Upper lobe of left lung (tissue), 6 donors: ENCODE measurements around the gene ADAM30. TPM values are rescaled to one million over a fixed set of nuclear protein-coding genes. Genes with fewer than 3 reads are reported as not detected.
"Not testable (repeated sequence)": the region's sequence is repeated elsewhere in the genome, so short reads cannot be mapped to it uniquely, and the experiment has no call there.

Experiments
- ATAC-seq, 2 donors: fragments of 200-7000 bp; cut with Tn5 transposase; one replicate each; pipeline ENCODE4 v1.9.1; 2022; ENCODE audit warnings: mild to moderate bottlenecking in 2 of 2, moderate library complexity in 2 of 2; ENCODE audit not compliant: low FRiP score in 2 of 2
- DNase-seq, 2 donors: peaks; one replicate each; pipeline ENCODE4 v3.0.0-alpha.2; 2019 to 2020
- H3K27ac ChIP-seq, 4 donors: fragments of 200-600 bp; sonication (generic); one replicate each; pipeline ENCODE4 v1.5.1; 2016 to 2019
- H3K27me3 ChIP-seq, 4 donors: fragments of 200-600 bp; sonication (generic); one replicate each; pipeline ENCODE4 v1.5.1; 2017 to 2019
- H3K36me3 ChIP-seq, 4 donors: fragments of 200-600 bp; sonication (generic); one replicate each; pipeline ENCODE4 v1.5.1; 2016 to 2019
- H3K4me1 ChIP-seq, 4 donors: fragments of 200-600 bp; sonication (generic); one replicate each; pipeline ENCODE4 v1.5.1; 2018 to 2019
- H3K4me3 ChIP-seq, 4 donors: fragments of 200-600 bp; sonication (generic); one replicate each; pipeline ENCODE4 v1.5.1; 2017 to 2019; ENCODE audit warnings: mild to moderate bottlenecking in 2 of 4, moderate library complexity in 1 of 4
- H3K9me3 ChIP-seq, 4 donors: fragments of 200-600 bp; sonication (generic); one replicate each; pipeline ENCODE4 v1.5.1; 2018 to 2019
- EP300 ChIP-seq, 4 donors: sonication (generic); formaldehyde crosslinking; IDR thresholded peaks; one replicate each; pipeline ENCODE4 v1.5.1; 2017; ENCODE audit warnings: antibody characterized with exemption in 4 of 4, control low read depth in 2 of 4
- POLR2A ChIP-seq, 4 donors: fragments of 450-650 bp; IDR thresholded peaks; one replicate each; pipeline ENCODE4 v1.5.1; 2016 to 2017; ENCODE audit warnings: antibody characterized with exemption in 4 of 4, mild to moderate bottlenecking in 2 of 4
- POLR2AphosphoS5 ChIP-seq, 2 donors: sonication (generic); formaldehyde crosslinking; IDR thresholded peaks; one replicate each; pipeline ENCODE4 v1.5.1; 2017; ENCODE audit warnings: antibody characterized with exemption in 2 of 2
- WGBS, 2 donors: methylation state at CpG; one replicate each; pipeline ENCODE4 v1.1.5; 2017 to 2018; 5-methylcytosine and 5-hydroxymethylcytosine counted together
- total RNA-seq, 6 donors: library from RNA; depleted of rRNA in 4 of 6; stranded (reverse); fragments of >200 nt in 4 of 6; gene quantifications; one replicate each; pipeline versions ENCODE4 v1.1.0 to v1.2.1, GENCODE V29; 2016 to 2021
- TF ChIP-seq, protein P1 (sequence below), 6 experiments: fragments of 450-650 bp in 4 of 6; fragments of 200-600 bp in 2 of 6; sonication (generic) in 2 of 6; IDR thresholded peaks; one replicate each; pipeline ENCODE4 v1.5.1; 2016 to 2019; ENCODE audit warnings: antibody characterized with exemption in 6 of 6
- donor health status: DM: no; HTN: no; CAD: no; lungs with moderate emphysema.
- donor health status: DM: no; HTN: yes; CAD: no; lungs with severe emphysema.

The ADAM30 gene
- total RNA-seq, 6 donors from 2014 or later = not detected

GRCh38 chr1:119858126-119858525, 38.2 kb downstream of the ADAM30 start:
- no peak for DNase-seq
- no peak for ATAC-seq
- no peaks in the 10 kb centered on the region for H3K36me3 ChIP-seq
- H3K4me3 ChIP-seq = no peak overlapping the region
- H3K27me3 ChIP-seq = no peaks in the 10 kb centered on the region
- H3K27ac ChIP-seq = no peak overlapping the region
- 48 to 85% methylated on average over 2 of the region's 2 CpGs for WGBS, 2 donors
- peaks cover 0 to 4% (median 0%) of the 10 kb centered on the region in 4 donors for H3K4me1 ChIP-seq
- no peaks in the 10 kb centered on the region for H3K9me3 ChIP-seq
- TF ChIP-seq, protein P1, sequence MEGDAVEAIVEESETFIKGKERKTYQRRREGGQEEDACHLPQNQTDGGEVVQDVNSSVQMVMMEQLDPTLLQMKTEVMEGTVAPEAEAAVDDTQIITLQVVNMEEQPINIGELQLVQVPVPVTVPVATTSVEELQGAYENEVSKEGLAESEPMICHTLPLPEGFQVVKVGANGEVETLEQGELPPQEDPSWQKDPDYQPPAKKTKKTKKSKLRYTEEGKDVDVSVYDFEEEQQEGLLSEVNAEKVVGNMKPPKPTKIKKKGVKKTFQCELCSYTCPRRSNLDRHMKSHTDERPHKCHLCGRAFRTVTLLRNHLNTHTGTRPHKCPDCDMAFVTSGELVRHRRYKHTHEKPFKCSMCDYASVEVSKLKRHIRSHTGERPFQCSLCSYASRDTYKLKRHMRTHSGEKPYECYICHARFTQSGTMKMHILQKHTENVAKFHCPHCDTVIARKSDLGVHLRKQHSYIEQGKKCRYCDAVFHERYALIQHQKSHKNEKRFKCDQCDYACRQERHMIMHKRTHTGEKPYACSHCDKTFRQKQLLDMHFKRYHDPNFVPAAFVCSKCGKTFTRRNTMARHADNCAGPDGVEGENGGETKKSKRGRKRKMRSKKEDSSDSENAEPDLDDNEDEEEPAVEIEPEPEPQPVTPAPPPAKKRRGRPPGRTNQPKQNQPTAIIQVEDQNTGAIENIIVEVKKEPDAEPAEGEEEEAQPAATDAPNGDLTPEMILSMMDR (IDR thresholded peaks at IDR 0.05) = no peak
- TF ChIP-seq POLR2A (IDR thresholded peaks at IDR 0.05) = no peak
- TF ChIP-seq EP300 (IDR thresholded peaks at IDR 0.05) = no peak
- TF ChIP-seq POLR2AphosphoS5 (IDR thresholded peaks at IDR 0.05) = no peak

- DNase-seq = peak in 1 of 2 donors; percentile 77
- no peak for TF ChIP-seq EP300 (IDR thresholded peaks at IDR 0.05)
- TF ChIP-seq, protein P1 (IDR thresholded peaks at IDR 0.05) = no peak
- no peak for TF ChIP-seq POLR2A (IDR thresholded peaks at IDR 0.05)
- TF ChIP-seq POLR2AphosphoS5 (IDR thresholded peaks at IDR 0.05) = no peak
Observed at GRCh38 chr1:119853155-119853554, 43.2 kb downstream of the ADAM30 start.

GRCh38 chr1:119844206-119844605, 52.1 kb downstream of the ADAM30 start:
- DNase-seq, H3K4me1 ChIP-seq, H3K36me3 ChIP-seq, H3K9me3 ChIP-seq, H3K27ac ChIP-seq, H3K4me3 ChIP-seq, H3K27me3 ChIP-seq, ATAC-seq: not testable (repeated sequence)
- WGBS, 2 donors = 70 to 74% methylated on average over 6 of the region's 6 CpGs

More at GRCh38 chr1:119853155-119853554, 43.2 kb downstream of the ADAM30 start:
- no peaks in the 10 kb centered on the region for H3K27me3 ChIP-seq
- no peak overlapping the region for H3K4me3 ChIP-seq
- no peak overlapping the region for H3K27ac ChIP-seq
- H3K36me3 ChIP-seq = no peaks in the 10 kb centered on the region
- WGBS, 2 donors = 93 to 95% methylated on average over 18 to 21 of the region's 23 CpGs
- no peaks in the 10 kb centered on the region for H3K4me1 ChIP-seq
- no peaks in the 10 kb centered on the region for H3K9me3 ChIP-seq
- no peak for ATAC-seq

Other genes starting within 250 kb of the ADAM30 start
- 10 to 100 TPM in 1 of 6 donors, 1 to 10 TPM in 5; 4.4 to 10.3 (median 8.0) TPM for gene ZNF697, start 248.2 kb downstream of the ADAM30 start, total RNA-seq
- 10 to 100 TPM; 12.4 to 60.8 (median 21.7) TPM for gene PHGDH, start 184.6 kb downstream of the ADAM30 start, total RNA-seq
- gene HMGCS2, start 127.6 kb downstream of the ADAM30 start, total RNA-seq = 1 to 10 TPM in 3 of 6 donors, under 1 TPM in 2, not detected in 1; 0.31 to 5.9 (median 1.2) TPM
- not detected for gene REG4, start 85.1 kb downstream of the ADAM30 start, total RNA-seq
- gene NOTCH2, start 173.1 kb upstream of the ADAM30 start, total RNA-seq = 100 to 1,000 TPM in 2 of 6 donors, 10 to 100 TPM in 4; 71.0 to 119 (median 89.1) TPM